MM.1S (cell line): ENCODE data around the gene FKBP3.
A peak's percentile ranks its signal among the peaks of the same experiment; 100 is the strongest.
"Not testable (repeated sequence)": the region's sequence is repeated elsewhere in the genome, so short reads cannot be mapped to it uniquely, and the experiment has no call there.

Experiments used
- DNase-seq: peaks from one replicate; pipeline ENCODE4 v3.0.0-alpha.2; 2015
- H2AFZ ChIP-seq: fragments of 300-600 bp; sonication (generic); 2 replicates; pipeline ENCODE4 v1.6.0; 2016; ENCODE audit warnings: antibody characterized with exemption, low read length
- H3F3A ChIP-seq: fragments of 300-600 bp; sonication (generic); 2 replicates; pipeline ENCODE4 v1.6.1; 2016; ENCODE audit warnings: mild to moderate bottlenecking, antibody characterized with exemption, low read length, moderate library complexity, mixed read lengths; ENCODE audit not compliant: insufficient read depth
- H3K27ac ChIP-seq: fragments of 300-600 bp; sonication (generic); 2 replicates; pipeline ENCODE4 v1.5.1; 2016; ENCODE audit warnings: mild to moderate bottlenecking, low read length
- H3K27me3 ChIP-seq: fragments of 300-600 bp; sonication (generic); replicated peaks from 2 replicates; pipeline ENCODE4 v1.6.0; 2016; ENCODE audit warnings: low read length; ENCODE audit not compliant: insufficient read depth
- H3K36me3 ChIP-seq: fragments of 300-600 bp; sonication (generic); replicated peaks from 2 replicates; pipeline ENCODE4 v1.6.1; 2016; ENCODE audit warnings: mild to moderate bottlenecking, low read length, mixed read lengths; ENCODE audit not compliant: insufficient read depth
- H3K4me1 ChIP-seq: fragments of 300-600 bp; sonication (generic); 2 replicates; pipeline ENCODE4 v1.6.1; 2016; ENCODE audit warnings: low read length, mixed read lengths
- H3K4me2 ChIP-seq: fragments of 300-600 bp; sonication (generic); 2 replicates; pipeline ENCODE4 v1.6.0; 2016; ENCODE audit warnings: low read depth, low read length
- H3K4me3 ChIP-seq: fragments of 300-600 bp; sonication (generic); 2 replicates; pipeline ENCODE4 v1.5.1; 2016; ENCODE audit warnings: low read length, mixed read lengths
- H3K79me2 ChIP-seq: fragments of 300-600 bp; sonication (generic); 2 replicates; pipeline ENCODE4 v1.6.1; 2016; ENCODE audit warnings: mixed run types, low read length, mixed read lengths
- H3K9ac ChIP-seq: fragments of 300-600 bp; sonication (generic); 2 replicates; pipeline ENCODE4 v1.6.1; 2016; ENCODE audit warnings: low read length, mixed read lengths
- H3K9me2 ChIP-seq: fragments of 300-600 bp; sonication (generic); replicated peaks from 2 replicates; pipeline ENCODE4 v1.6.1; 2016; ENCODE audit warnings: mild to moderate bottlenecking, low read length, mixed read lengths; ENCODE audit not compliant: insufficient read depth
- H3K9me3 ChIP-seq: fragments of 300-600 bp; sonication (generic); replicated peaks from 2 replicates; pipeline ENCODE4 v1.6.1; 2016; ENCODE audit warnings: mild to moderate bottlenecking, low read length, mixed read lengths; ENCODE audit not compliant: insufficient read depth
- H4K20me1 ChIP-seq: fragments of 300-600 bp; sonication (generic); 2 replicates; pipeline ENCODE4 v1.6.1; 2016; ENCODE audit warnings: mild to moderate bottlenecking, low read length, moderate library complexity, mixed read lengths; ENCODE audit not compliant: insufficient read depth
- CTCF ChIP-seq: fragments of 300-600 bp; sonication (generic); IDR thresholded peaks from 2 replicates; pipeline ENCODE4 v1.5.1; 2016; ENCODE audit warnings: antibody characterized with exemption, low read length, mixed read lengths
- EZH2 ChIP-seq: fragments of 300-600 bp; sonication (generic); optimal IDR thresholded peaks from 2 replicates; pipeline ENCODE3; 2017; ENCODE audit warnings: low read depth, mild to moderate bottlenecking, antibody characterized with exemption, low read length, mixed read lengths
- EZH2phosphoT487 ChIP-seq: fragments of 300-600 bp; sonication (generic); IDR thresholded peaks from 2 replicates; pipeline ENCODE4 v1.6.1; 2018; ENCODE audit warnings: antibody characterized with exemption, low read length

FKBP3 gene

GRCh38 chr14:45083976-45084722 is 50.1 kb downstream of the FKBP3 start, which contains the start of gene PRPF39:
Gene PRPF39, plus strand, starts transcription at chr14:45084116. Its CDS starts 11,124 bp downstream, at chr14:45095240.
- TF ChIP-seq EZH2, result no peak
- no peak for TF ChIP-seq CTCF
- no peak for TF ChIP-seq EZH2phosphoT487

DNA sequence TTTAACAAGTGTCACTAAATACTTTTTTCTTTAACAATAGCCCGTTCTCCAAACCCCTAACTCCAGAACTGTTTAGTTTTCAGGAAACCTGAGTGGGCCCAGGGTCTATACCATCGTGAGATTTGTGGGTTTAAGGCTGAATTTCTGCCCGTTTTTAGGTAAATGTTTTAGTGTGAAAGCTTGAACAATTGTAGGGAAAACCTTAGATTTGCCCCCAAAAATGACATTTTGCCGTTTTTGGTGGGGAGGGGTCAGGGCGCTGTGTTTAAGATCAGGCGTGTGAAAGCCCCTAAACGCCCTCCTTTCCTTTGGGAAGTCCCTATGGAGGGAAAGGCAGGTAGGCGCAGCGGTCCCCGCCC is 50.7 kb downstream of the FKBP3 start:
- Histone ChIP-seq H3K9ac (peak overlapping the region; percentile 37; the same call in 1 of the 2 replicates), H3K4me2 (peak overlapping the region; percentile 69; the same call in 1 of the 2 replicates), H3K79me2 (peaks cover 46% of the 10 kb centered on the region), H2AFZ (peak overlapping the region; percentile 86), H3K4me3 (peak overlapping the region; percentile 58), H3F3A (no peaks in the 10 kb centered on the region), H3K9me2 (no peaks in the 10 kb centered on the region), H3K9me3 (no peaks in the 10 kb centered on the region), H4K20me1 (0 out of 2 replicates have a peak, but pooled peaks cover under 1% of the 10 kb centered on the region), H3K36me3 (no peaks in the 10 kb centered on the region), H3K27me3 (no peaks in the 10 kb centered on the region), H3K27ac (no peak overlapping the region), H3K4me1 (peaks cover 8% of the 10 kb centered on the region)
- no peak for TF ChIP-seq EZH2phosphoT487
- no peak for TF ChIP-seq CTCF
- TF ChIP-seq EZH2, result no peak
- DNase-seq, result no peak

More at GRCh38 chr14:45083976-45084722, 50.1 kb downstream of the FKBP3 start, which contains the start of gene PRPF39:
- Histone ChIP-seq H3K9me3 (no peaks in the 10 kb centered on the region), H3K27me3 (no peaks in the 10 kb centered on the region), H3K4me1 (peaks cover 8% of the 10 kb centered on the region), H3K9ac (peak within 1 kb of the TSS; percentile 68), H3K36me3 (no peaks in the 10 kb centered on the region), H3F3A (no peaks in the 10 kb centered on the region), H2AFZ (peak within 1 kb of the TSS; percentile 86), H4K20me1 (0 out of 2 replicates have a peak, but pooled peaks cover 4% of the 10 kb centered on the region), H3K4me2 (peak within 1 kb of the TSS; percentile 70), H3K4me3 (peak within 1 kb of the TSS; percentile 76), H3K79me2 (peaks cover 51% of the 10 kb centered on the region), H3K27ac (peak within 1 kb of the TSS; percentile 59; the same call in 1 of the 2 replicates), H3K9me2 (no peaks in the 10 kb centered on the region)
- DNase-seq, result peak; percentile 88

DNA sequence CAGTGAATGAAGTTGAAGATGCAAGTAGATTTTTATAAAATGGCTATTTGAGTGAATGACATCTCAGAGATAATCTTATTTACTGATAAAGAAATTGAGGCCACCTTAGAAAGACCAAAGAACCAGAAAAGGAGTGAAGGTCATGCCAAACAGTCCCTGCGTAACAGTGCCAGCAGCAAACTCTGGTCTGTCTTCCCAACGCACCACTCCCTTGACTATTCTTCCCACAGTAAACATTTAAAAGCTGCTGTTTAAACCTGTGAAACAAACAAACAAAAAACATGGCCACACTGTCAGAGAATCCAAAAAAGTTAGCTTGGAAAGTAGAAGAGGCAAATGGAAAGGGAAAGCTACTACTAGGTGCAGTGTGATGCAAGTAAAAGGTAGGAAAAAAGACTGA is 51.9 kb downstream of the FKBP3 start:
- no peak overlapping the region for H3K4me3 ChIP-seq
- TF ChIP-seq EZH2 (no peak), CTCF (no peak), EZH2phosphoT487 (no peak)
- DNase-seq, result no peak
- no peaks in the 10 kb centered on the region for H3K36me3 ChIP-seq
- no peaks in the 10 kb centered on the region for H3K9me3 ChIP-seq
- peaks cover 35% of the 10 kb centered on the region for H3K79me2 ChIP-seq
- H3F3A ChIP-seq, result no peaks in the 10 kb centered on the region
- H3K4me2 ChIP-seq, result no peak overlapping the region
- no peak overlapping the region for H2AFZ ChIP-seq
- no peaks in the 10 kb centered on the region for H3K27me3 ChIP-seq
- no peaks in the 10 kb centered on the region for H3K4me1 ChIP-seq
- H3K9me2 ChIP-seq, result no peaks in the 10 kb centered on the region
- H3K9ac ChIP-seq, result no peak overlapping the region
- no peaks in the 10 kb centered on the region for H4K20me1 ChIP-seq
- no peak overlapping the region for H3K27ac ChIP-seq

DNA sequence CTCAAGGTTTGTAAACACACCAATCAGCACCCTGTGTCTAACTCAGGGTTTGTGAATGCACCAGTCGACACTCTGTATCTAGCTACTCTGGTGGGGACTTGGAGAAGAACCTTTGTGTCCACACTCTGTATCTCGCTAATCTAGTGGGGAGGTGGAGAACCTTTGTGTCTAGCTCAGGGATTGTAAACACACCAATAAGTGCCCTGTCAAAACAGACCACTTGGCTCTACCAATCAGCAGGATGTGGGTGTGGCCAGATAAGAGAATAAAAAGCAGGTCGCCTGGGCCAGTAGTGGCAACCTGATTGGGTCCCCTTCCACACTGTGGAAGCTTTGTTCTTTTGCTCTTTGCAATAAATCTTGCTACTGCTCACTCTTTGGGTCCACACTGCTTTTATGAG is 53.2 kb downstream of the FKBP3 start:
- not testable (repeated sequence) for H3K4me2 ChIP-seq, H3K27me3 ChIP-seq, DNase-seq, H4K20me1 ChIP-seq, H3K36me3 ChIP-seq, H3F3A ChIP-seq, H3K27ac ChIP-seq, H3K4me1 ChIP-seq, H3K9me3 ChIP-seq, H3K9ac ChIP-seq, H3K9me2 ChIP-seq, H3K4me3 ChIP-seq, H2AFZ ChIP-seq
- peaks cover 21% of the 10 kb centered on the region for H3K79me2 ChIP-seq

DNA sequence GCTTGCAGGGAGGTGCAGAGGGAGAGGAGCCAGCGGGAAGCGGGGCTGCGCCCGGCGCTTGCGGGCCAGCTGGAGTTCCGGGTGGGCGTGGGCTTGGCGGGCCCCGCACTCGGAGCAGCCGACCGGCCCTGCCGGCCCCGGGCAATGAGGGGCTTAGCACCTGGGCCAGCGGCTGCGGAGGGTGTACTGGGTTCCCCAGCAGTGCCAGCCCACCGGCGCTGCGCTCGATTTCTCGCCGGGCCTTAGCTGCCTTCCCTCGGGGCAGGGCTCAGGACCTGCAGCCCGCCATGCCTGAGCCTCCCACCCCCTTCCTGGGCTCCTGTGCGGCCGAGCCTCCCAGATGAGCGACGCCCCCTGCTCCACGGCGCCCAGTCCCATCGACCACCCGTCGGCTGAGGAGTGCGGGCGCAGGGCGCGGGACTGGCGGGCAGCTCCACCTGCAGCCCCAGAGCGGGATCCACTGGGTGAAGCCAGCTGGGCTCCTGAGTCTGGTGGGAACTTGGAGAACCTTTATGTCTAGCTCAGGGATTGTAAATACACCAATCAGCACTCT is 53.8 kb downstream of the FKBP3 start:
- not testable (repeated sequence) for H3K27me3 ChIP-seq, H3K4me2 ChIP-seq, H3K4me1 ChIP-seq, H4K20me1 ChIP-seq, H3K9ac ChIP-seq, H3K4me3 ChIP-seq, DNase-seq, H2AFZ ChIP-seq, H3K27ac ChIP-seq, H3F3A ChIP-seq, H3K36me3 ChIP-seq, H3K9me3 ChIP-seq, H3K9me2 ChIP-seq
- H3K79me2 ChIP-seq, result peaks cover 15% of the 10 kb centered on the region
